HS-5 (cell line): ENCODE data around the gene EFHD2.
A peak's percentile ranks its signal among the peaks of the same experiment; 100 is the strongest.
"Not testable (repeated sequence)": the region's sequence is repeated elsewhere in the genome, so short reads cannot be mapped to it uniquely, and the experiment has no call there.

ENCODE experiments used
- DNase-seq: peaks from one replicate; pipeline ENCODE4 v3.0.0-alpha.2; 2012; ENCODE audit warnings: low read depth

EFHD2 gene, protein sequence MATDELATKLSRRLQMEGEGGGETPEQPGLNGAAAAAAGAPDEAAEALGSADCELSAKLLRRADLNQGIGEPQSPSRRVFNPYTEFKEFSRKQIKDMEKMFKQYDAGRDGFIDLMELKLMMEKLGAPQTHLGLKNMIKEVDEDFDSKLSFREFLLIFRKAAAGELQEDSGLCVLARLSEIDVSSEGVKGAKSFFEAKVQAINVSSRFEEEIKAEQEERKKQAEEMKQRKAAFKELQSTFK

DNA sequence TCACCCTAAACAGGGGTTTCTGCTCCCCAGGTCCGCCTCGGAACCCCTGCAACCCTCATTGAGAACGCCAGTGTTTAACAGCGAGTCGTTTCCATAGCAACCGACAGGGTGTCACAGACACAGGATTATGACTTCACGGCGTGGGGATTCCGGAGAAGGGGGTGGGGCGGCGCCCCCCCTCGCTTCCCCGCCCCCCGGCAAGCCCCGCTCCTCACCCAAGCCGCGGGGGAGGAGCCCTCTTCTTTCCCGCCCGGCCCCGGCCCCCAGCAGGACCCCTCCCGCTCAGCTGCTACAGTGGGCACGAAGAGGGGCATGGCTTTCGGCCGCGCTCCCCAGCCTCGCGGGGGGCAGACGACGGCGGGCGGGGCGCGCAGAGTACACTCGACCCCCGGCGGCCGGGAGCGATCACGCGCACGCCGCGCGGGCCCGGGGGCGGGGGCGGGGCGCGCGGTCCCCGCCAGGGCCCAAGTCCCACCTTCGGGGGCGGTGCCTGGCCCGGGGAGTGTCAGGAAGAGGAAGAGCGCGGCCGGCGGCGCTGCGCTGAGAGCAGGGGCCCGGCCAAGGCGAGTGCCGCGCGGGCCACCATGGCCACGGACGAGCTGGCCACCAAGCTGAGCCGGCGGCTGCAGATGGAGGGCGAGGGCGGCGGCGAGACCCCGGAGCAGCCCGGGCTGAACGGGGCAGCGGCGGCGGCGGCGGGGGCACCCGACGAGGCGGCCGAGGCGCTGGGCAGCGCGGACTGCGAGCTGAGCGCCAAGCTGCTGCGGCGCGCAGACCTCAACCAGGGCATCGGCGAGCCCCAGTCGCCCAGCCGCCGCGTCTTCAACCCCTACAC, at the start of gene EFHD2:
TSS of gene EFHD2 (plus strand) at position 501 of the 835 bp plus-strand sequence. CDS start at position 585, 84 bp downstream.
- peak; percentile 22 for DNase-seq

GRCh38 chr1:15360700-15361099, 49.0 kb upstream of the EFHD2 start:
- no peak for DNase-seq

GRCh38 chr1:15362096-15362736, 47.5 kb upstream of the EFHD2 start:
- DNase-seq = no peak

DNA sequence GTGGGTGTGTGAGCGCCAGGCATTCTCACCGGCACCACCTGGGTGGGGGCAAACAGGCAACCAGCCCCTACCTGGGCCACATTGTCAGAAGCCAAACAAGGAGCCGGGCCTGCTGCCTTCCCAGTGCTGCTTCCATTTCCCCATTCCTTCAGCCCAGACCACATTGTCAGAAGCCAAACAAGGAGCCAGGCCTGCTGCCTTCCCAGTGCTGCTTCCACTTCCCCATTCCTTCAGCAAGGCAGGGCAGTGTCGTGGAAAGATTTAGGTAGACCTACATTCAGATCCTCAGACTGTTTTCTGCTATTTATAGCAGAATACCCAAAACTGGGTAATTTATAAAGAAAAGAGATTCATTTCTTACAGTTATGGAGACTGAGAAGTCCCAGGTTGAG, 47.0 kb upstream of the EFHD2 start:
- no peak for DNase-seq

DNA sequence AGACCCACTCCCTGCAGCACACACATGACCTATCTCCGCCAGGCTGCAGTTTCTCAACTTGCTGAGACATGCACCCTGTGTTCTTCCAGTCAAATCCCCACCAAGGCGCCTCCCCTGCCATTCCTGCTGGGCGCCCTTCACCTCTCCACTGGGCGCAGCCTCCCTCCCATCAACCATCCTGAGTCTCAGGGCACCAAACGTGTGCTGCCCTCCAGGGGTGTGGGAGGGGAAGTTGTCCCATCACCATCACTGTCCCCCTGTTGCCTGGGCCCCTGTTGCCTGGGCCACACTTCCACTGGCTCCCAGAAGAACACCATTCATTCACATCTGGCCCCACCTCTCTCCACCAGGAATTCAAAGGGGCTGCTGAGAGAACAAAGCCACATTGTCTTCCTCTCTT, 44.9 kb upstream of the EFHD2 start:
- DNase-seq = no peak

DNA sequence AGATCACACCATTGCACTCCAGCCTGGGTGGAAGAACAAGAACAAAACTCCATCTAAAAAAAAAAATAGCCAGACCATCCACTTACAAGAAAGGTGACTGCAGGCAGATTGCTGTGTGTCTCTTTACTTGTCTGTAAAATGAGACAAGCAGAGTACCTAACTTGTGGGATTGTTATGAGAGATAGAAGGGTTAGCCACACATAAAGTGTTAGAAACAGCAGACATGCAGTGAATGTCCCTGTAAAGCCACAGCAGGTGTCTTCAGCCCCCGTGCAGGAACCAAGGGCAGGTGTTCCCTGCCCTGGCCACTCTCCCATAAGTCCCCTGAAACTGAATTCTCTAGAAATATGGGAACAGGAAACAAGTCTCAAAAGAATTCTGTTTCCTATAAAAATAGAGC, 40.8 kb upstream of the EFHD2 start:
- DNase-seq = no peak

DNA sequence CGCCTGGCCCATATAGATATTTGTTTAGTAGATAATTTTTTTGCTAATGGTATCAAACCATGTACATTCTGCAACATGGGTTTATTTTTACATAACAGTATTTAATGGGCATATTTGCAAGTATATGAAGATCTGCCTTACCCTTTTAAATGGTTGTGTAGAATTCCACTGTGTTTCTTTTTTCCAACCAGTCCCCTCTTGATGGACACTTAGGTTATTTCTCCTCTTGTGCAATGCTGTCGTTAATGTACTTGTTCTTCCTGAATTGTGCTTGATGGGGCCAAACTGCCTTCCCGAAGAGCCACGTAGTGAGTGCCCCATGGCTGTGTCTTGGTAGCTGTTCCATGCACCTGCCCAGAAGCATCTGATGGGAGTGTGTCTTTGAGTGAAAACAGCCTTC, 39.4 kb upstream of the EFHD2 start:
- DNase-seq = no peak

- no peak for DNase-seq
Observed at GRCh38 chr1:15370781-15371520, 38.7 kb upstream of the EFHD2 start.

DNA sequence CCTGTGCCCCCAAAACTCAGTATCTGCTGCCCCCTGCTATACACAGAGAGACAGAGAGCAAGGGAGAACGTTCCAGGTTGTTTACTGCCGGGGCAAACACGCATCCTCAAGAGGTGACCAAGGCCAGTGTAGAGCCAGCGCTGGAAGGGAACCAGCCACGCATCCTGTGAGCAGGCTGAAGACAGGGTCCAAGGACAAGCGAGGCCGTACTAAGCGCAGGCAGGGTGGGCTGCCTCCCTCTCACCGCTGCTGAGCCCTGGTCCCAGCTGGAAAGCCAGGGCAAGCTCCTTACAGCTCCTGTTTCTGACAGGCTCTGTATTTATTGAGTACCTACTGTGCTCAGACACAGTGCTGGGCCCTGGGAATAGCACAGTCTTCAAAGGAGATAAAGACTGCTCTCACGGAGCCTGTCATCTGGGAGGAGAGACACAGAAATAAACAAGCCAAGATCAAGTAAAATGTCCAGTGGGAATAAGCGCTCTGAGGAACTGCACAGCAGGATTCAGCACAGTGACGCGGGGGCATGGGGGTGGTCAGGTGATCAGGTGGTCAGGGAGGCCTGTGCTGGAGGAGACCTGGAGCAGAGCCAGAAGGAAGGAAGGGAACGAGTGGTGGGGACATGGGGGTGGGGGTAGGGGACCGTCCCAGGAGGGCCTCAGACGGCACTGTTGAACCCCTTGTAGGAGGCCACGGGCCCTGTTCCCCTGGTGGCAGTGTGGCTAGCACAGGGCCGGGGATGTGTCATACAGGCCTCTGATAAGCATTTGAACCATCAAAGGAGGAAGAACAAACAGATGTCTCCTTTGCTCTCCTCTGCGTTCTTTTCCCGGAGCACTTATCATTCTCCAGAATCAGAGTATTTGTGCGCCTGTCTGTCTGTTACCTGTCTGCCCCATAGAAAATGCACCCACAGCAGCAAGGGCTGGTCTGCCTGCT, 37.8 kb upstream of the EFHD2 start:
- DNase-seq = no peak

DNA sequence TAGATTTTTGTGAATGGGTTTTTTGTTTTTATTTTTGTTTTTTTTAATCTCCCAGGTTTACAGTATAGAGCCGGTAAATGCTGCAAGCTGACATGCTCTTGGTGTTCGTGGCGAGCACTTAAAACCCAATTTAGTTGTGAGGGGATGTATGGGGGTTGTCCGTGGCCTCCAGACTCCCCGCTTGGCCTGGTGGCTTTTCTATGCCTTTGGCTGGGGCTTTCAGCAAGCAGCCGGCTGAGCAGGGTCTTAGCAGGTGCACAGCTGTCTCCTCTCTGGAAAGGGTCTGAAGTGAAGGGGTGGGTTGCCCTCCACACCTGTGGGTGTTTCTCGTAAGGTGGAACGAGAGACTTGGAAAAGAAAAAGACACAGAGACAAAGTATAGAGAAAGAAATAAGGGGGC, 31.0 kb upstream of the EFHD2 start:
- no peak for DNase-seq

- DNase-seq = not testable (repeated sequence)
Observed at GRCh38 chr1:15379151-15379550, 30.5 kb upstream of the EFHD2 start.

- no peak for DNase-seq
Observed at GRCh38 chr1:15380601-15381508, 28.8 kb upstream of the EFHD2 start.

GRCh38 chr1:15381805-15382204, 27.9 kb upstream of the EFHD2 start:
- no peak for DNase-seq

DNA sequence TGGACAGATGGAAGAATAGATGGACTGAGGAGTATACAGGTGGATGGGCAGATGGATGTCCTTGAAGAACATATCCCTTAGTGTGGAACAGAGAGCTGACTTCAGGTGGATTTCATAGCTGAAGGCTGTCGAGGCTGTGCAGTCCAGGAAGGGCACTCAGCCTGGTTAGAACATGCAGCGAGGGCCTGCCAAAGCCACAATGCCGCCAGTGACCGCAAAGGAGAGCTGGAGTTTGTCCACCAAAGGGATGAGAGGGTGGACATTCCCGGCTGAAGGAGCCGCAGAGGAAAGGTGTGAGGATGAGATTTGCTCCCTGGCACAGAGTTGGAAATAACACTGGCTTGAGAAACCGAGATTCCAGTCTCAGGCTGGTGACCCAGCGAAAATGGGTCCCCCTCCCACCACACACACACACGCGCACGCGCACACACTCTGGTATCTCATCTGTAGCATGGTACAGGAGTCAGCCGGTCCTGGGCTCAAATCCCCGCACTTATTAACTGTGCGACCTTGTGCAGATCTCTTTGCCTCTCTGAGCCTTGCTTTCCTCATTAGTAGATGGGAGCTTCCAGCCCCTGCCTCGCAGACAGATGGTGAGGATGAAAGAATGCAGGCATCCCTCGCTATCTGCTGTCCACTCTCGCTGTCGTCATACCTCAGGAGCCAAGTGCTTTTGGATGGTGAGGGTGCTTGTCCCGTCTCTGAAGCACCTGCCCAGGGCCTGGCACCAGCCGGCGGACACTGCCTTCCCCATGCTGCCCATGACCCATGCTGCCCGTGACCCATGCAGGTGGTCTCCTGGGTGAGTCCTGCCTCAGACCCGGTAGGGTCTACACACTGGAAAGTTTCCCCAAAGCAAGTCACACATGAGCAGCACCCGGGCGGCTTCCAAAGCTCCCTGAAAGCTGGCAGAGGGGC, 26.8 kb upstream of the EFHD2 start:
- no peak for DNase-seq

DNA sequence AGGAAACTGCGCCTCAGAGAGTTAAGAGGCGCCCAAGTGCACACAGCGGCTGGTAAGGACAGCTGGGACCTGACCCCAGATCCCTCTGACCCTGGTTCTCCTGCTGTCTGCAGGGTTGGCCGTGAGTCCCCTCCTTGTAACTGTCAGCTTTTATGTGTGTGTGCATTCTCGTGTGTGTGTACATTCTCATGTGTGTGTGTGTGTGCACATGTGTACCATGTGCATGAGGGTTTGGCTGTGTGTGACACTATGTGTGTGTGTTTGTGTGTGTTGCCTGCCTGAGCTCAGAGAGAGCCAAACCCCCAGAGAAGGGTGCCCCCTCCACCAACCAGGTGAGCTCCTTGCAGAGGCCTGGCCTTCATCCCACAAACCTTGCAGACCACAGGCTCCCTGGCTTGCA, 25.9 kb upstream of the EFHD2 start:
- no peak for DNase-seq

DNA sequence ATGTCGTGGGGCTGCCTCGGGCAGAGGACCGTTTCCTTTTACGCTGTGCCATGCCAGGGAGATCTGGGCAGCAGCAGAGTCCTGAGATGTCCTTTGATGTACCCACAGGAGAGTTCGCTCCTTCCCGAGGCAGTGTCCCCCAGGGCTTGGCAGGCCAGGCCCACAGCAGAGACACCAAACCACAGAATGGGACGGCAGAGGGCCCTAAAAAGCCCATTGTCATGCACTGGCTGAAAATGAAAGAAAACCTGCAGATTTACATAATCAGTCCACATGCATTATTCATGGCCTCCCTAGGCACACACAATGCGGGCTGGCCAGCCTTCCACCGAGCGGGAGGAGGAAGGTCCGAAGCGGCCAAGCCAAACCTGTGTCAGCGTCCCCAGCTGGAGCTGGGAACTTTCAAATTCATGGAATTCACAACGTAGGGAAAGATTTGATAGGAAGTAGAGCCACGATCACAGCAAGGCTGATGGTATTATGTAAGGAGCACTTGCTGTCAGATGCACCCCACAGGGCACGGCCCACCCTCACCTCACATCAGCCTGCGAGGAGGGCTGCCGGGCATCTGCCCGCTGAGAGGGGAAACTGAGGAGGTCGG, 25.3 kb upstream of the EFHD2 start:
- DNase-seq = no peak

DNA sequence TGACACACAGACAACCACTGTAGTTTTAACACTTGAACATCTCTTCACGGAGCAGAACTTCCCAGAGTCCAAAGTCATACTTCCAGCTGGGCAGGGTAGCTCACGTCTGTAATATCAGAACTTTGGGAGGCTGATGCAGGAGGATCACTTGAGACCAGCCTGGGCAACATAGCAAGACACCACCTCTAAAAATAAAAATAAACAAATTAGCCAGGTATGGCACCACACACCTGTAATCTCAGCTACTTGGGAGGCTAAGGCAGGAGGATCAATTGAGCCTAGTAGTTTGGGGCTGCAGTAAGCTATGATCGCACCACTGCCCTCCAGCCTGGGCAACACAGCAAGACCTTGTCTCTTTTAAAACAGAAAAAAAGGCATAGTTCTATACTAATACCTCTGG, 24.3 kb upstream of the EFHD2 start:
- DNase-seq = no peak

DNA sequence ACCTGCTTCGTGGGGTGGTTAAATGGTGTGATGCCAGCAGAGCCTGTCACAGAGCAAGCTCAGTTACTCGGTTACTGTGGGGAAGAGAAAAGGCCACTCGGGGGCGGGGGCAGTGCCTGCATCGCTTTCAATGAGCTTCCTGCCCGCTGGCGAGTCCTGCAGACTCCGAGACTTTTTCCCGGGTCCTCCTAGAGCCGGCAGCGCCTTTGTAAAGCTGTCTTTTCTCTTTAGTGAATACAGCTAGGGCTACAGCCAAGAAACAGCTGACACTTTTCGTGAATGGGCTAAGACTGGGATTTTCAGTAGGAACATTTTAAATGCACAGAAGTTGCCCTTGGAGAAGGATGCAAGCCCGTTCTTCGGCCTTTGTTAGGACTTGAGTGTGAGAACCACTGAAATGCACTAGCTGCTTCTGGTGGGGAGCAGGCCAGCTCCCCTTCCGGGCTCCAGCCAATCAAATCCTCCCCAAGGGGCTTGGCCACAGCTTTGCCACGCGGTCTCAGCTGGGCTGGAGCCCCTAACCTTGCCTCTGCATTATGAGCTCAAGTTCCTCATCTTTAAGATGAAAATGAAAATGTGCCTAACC, 23.4 kb upstream of the EFHD2 start:
- no peak for DNase-seq
